Fibroblast of the aortic adventitia (primary cell): ENCODE data around the gene VSTM2B. TPM values are rescaled to one million over a fixed set of nuclear protein-coding genes. Genes with fewer than 3 reads are reported as not detected.

ENCODE experiments used
- DNase-seq: peaks from one replicate; pipeline ENCODE4 v3.0.0-alpha.2; 2010; ENCODE audit warnings: low read depth
- H3K4me3 ChIP-seq: 2 replicates; pipeline ENCODE4 v1.5.1; 2011; ENCODE audit warnings: low read depth, mild to moderate bottlenecking, control low read depth, low read length, moderate library complexity
- CTCF ChIP-seq: IDR thresholded peaks from 2 replicates; pipeline ENCODE4 v1.5.1; 2011; ENCODE audit warnings: mild to moderate bottlenecking, low read length, control low read depth, inconsistent platforms; ENCODE audit not compliant: insufficient read depth
- total RNA-seq: library from RNA; depleted of rRNA; stranded (reverse); fragments of >200 nt; gene quantifications from 2 replicates; pipeline ENCODE4 v1.2.3, GENCODE V29; 2012; ENCODE audit warnings: low replicate concordance

Gene VSTM2B
- total RNA-seq, 1 donor, result not detected

GRCh38 chr19:29488316-29488715 is 37.5 kb upstream of the VSTM2B start:
- H3K4me3 ChIP-seq, result no peak overlapping the region
- no peak for DNase-seq
- TF ChIP-seq CTCF, result no peak

GRCh38 chr19:29489172-29489951 is 36.4 kb upstream of the VSTM2B start:
- no peak overlapping the region for H3K4me3 ChIP-seq
- TF ChIP-seq CTCF, result no peak
- no peak for DNase-seq

- no peak for TF ChIP-seq CTCF
- DNase-seq, result no peak
- no peak overlapping the region for H3K4me3 ChIP-seq
Measured at GRCh38 chr19:29491491-29491890, 34.3 kb upstream of the VSTM2B start.

- no peak for TF ChIP-seq CTCF
- no peak overlapping the region for H3K4me3 ChIP-seq
- DNase-seq, result no peak
Measured at GRCh38 chr19:29491995-29492577, 33.7 kb upstream of the VSTM2B start.

GRCh38 chr19:29492769-29493168 is 33.0 kb upstream of the VSTM2B start:
- no peak for DNase-seq
- no peak overlapping the region for H3K4me3 ChIP-seq
- TF ChIP-seq CTCF, result no peak

GRCh38 chr19:29495091-29495490 is 30.7 kb upstream of the VSTM2B start:
- TF ChIP-seq CTCF, result no peak
- DNase-seq, result no peak
- H3K4me3 ChIP-seq, result no peak overlapping the region

- H3K4me3 ChIP-seq, result no peak overlapping the region
- DNase-seq, result no peak
- no peak for TF ChIP-seq CTCF
Measured at GRCh38 chr19:29495901-29496441, 29.8 kb upstream of the VSTM2B start.
